Left cardiac atrium (tissue), 4 donors: Measurements from ENCODE around the gene CYP4V2. TPM values are rescaled to one million over a fixed set of nuclear protein-coding genes. Genes with fewer than 3 reads are reported as not detected.

Experiments
- ATAC-seq, 2 donors: fragments of 200-7000 bp; cut with Tn5 transposase; one replicate each; pipeline ENCODE4 v1.9.1; 2020; ENCODE audit warnings: mild to moderate bottlenecking in 2 of 2, moderate library complexity in 2 of 2
- DNase-seq: peaks from one replicate; pipeline ENCODE4 v3.0.0-alpha.2; 2020
- intact Hi-C, 2 donors: fragments of 100-400 bp; cut with DNase I; formaldehyde crosslinking; loops; one replicate each; pipeline versions ENCODE4 v1.14.1 to v1.15.1; 2022 to 2023
- long read RNA-seq: library from polyadenylated mRNA; unstranded; transcript quantifications from one replicate; pipeline ENCODE4 v2.0.0, GENCODE V29; 2021
- total RNA-seq, 2 donors: library from RNA; stranded (reverse); fragmentation: NEBNext Ultra II Directional; extraction: Animal tissue kit (Norgen Biotek cat#: 25700); gene quantifications; one replicate each; pipeline ENCODE4 v1.2.1, GENCODE V29; 2021
- donor health status: DM: no; HTN: yes; CAD: no.
- donor health status: DM: no; HTN: yes; CAD: no; lungs with severe emphysema.
- donor health status: DM: yes; HTN: yes; CAD: no.
- donor health status: Dilated cardiomyopathy.

CYP4V2 gene
- total RNA-seq = 10 to 100 TPM; 26.6 to 32.7 TPM
- long read RNA-seq, partial matches to known transcripts = 3 of 5 reads
- long read RNA-seq, other reads (novel, unspliced or antisense) = 2 of 5 reads

DNA sequence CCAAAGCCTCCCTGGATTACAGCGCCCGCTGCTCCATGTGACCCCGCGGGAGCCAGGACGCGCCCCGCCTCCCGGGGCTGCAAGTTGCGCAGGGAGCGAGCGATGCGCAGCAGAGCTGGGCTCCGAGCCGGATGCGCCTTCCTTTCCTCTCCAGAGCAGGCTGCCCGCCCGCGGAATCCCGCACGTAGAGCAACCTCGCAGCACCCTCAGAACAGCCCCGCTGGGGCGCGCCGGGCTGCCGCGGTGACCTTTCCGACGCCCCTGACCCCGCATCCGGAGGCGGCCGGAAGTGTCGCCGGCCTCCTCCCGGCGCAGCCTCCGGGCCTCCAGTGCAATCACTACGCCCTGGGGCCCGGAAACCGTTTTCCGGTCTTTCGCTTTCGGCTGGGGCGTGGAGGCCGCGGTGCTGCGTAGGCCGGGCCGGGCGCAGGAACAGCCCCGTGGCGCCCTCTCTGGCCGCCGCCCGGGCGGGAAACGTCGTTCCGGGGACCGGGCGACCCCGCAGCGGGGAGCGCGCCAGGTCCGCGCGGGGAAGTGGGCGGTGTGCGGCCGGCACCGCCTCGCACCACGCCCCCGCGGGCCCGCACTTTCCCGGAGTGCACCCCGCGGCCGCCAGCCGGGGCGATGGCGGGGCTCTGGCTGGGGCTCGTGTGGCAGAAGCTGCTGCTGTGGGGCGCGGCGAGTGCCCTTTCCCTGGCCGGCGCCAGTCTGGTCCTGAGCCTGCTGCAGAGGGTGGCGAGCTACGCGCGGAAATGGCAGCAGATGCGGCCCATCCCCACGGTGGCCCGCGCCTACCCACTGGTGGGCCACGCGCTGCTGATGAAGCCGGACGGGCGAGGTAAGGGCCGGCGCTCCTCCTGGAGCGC is at the start of gene CYP4V2:
Gene CYP4V2 (plus strand): TSS at position 368 of the 866 bp plus-strand sequence. CDS start 257 bp downstream, at position 625.
- peak; percentile 87 to 91 for ATAC-seq
- intact Hi-C loops = loop anchor here in 1 of 2 donors (5.0 kb wide), 1 partner anchor 44 kb away; no protein-coding TSS in a partner anchor

DNA sequence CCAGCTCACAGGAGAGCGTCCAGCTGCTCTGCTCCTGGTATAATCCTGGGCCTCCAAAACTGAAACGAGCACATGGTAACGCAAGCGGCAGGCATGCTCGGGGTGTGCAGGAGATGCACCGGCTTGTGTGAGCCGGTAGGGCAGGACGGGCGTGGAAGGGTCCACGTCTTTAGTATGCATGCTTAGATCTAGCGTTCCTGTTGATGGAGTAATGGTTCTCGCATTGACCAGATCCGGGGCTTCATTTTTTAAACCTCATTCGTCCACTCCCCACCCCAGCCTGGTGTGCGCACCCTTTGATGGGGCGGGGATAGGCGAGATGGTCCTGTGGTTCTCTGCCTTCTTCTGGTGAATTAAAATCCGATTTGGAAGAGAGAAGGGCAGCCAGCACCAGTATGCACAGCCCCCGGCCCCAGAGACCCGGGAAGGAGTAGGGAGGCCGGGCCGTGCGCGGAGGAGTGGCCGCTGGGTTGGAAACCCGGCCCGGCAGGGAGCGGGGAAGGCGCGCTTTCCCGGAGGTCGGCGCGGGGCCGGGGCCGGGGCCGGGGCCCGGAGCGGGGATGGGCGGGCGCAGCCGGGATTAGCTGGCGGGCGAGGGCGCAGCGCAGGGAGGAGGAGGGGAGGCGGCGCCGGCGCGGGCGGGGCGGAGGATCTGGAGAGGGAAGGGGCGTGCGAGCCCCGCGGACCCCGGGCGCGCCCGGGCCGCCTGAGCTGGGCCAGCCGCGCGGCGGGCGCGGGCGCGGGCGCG is 47.0 kb upstream of the CYP4V2 start:
- ATAC-seq (peak; percentile 88 to 89), DNase-seq (peak; percentile 67)
- intact Hi-C loops = no loop called here

More for the DNA sequence above, at the start of gene CYP4V2:
- DNase-seq = peak; percentile 85

- intact Hi-C loops = loop anchor here in 1 of 2 donors (5.0 kb wide), 1 partner anchor 47 kb away; the partner anchor contains the start of gene CYP4V2
- ATAC-seq (peak; percentile 66 to 77), DNase-seq (peak; percentile 65)
Observed at GRCh38 chr4:186144946-186145569, 46.3 kb upstream of the CYP4V2 start.

- no peak for DNase-seq
- intact Hi-C loops = loop anchor here in 1 of 2 donors (5.0 kb wide), 1 partner anchor 46 kb away; the partner anchor contains the start of gene CYP4V2
- ATAC-seq = no peak
Observed at GRCh38 chr4:186146458-186146857, 44.9 kb upstream of the CYP4V2 start.

GRCh38 chr4:186148336-186148975 is 42.9 kb upstream of the CYP4V2 start:
- ATAC-seq (no peak), DNase-seq (no peak)
- intact Hi-C loops = loop anchor here in 1 of 2 donors (5.0 kb wide), 1 partner anchor 44 kb away; the partner anchor contains the start of gene CYP4V2

DNA sequence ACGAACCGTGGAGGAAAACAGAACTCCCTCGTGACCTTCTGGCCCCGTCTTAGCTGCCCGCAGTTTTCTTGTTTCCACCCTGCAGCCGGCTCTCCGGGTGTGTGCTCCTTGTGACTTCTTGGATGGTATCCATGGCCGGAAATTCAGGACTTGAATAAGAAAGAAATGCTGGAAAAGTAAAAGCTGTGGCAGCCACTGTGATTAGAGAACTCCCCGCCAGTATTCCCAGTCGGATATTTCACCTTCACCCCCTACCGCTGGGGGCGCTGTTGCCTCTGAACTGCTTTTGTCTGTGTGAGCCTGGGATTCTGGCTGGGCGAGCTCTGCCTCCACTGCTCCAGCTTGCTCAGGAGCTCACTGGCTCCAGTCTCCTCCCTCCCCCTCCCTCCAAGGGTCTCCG is 41.5 kb upstream of the CYP4V2 start:
- DNase-seq (peak; percentile 82), ATAC-seq (peak; percentile 41 to 50)
- intact Hi-C loops = loop anchor here in 1 of 2 donors (5.0 to 10.0 kb wide), 2 partner anchors 42 to 435 kb away; partner anchors contain the start of gene CYP4V2

DNA sequence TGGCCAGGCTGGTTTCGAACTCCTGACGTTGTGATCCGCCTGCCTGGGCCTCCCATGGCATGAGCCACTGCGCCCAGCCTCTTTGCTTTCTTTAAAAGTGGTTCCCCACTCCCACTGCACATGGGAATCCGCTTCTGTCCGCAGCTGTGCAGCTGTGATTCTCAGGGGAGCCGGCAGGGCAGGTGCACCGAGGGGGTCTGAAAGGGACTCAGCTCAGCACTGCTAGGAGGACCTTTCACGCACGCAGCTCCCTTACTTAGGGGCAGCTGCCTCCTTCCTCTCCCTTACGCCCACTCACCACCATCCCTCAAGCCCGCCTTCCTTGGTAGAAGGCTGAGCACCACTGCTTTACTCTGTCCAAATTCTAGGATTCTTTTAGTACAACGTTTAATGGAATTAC is 40.4 kb upstream of the CYP4V2 start:
- intact Hi-C loops = loop anchor here in 1 of 2 donors (10.0 kb wide), 1 partner anchor 434 kb away; no protein-coding TSS in a partner anchor
- ATAC-seq = no peak
- no peak for DNase-seq

- DNase-seq (no peak), ATAC-seq (no peak)
- intact Hi-C loops = loop anchor here in 1 of 2 donors (10.0 kb wide), 1 partner anchor 433 kb away; no protein-coding TSS in a partner anchor
Observed at GRCh38 chr4:186151499-186151898, 39.9 kb upstream of the CYP4V2 start.

- no peak for ATAC-seq
Observed at GRCh38 chr4:186158021-186158813, 33.1 kb upstream of the CYP4V2 start.

DNA sequence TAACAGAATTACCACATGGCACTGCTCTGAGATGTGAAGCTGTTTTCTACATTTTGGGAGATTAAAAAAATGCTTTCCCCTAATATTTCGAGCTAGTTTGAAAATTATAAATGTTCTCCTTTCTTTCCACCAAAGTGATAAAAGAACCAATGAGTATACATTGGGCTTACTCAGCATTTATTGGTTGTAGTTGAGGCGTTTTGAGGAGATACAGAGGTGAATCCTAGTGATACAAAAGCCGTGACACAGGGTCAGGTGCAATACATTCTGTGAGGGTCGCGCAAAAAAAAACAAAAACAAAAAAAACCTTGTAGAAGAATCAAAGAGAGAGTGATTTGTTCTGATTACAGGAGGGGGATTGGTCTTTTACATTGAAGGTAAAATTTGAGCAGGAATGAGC is 32.4 kb upstream of the CYP4V2 start:
- DNase-seq = no peak
- no peak for ATAC-seq
- intact Hi-C loops = loop anchor here in 1 of 2 donors (10.0 kb wide), 1 partner anchor 426 kb away; no protein-coding TSS in a partner anchor

More at GRCh38 chr4:186158021-186158813, 33.1 kb upstream of the CYP4V2 start:
- intact Hi-C loops = loop anchor here in 1 of 2 donors (10.0 kb wide), 1 partner anchor 427 kb away; no protein-coding TSS in a partner anchor
- DNase-seq = no peak

DNA sequence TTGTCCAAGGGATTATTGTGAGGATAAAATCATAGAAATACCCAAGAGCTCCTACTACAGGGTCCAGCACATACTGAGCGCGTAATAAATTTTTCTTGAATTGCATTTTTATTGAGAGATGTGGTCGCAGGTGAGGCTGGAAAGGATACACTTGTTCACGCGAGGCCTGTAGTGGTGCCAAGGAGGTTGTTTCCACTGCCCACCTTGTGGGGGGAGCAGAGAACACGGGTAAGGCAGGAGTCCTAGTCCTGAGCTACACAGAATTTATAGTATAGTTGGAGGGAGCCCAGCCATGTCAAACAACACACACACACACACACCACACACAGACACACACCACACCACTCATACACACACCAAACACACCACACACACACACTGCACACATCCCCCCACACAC is 31.8 kb upstream of the CYP4V2 start:
- ATAC-seq = no peak
- intact Hi-C loops = loop anchor here in 1 of 2 donors (10.0 kb wide), 1 partner anchor 425 kb away; no protein-coding TSS in a partner anchor
- DNase-seq = no peak

DNA sequence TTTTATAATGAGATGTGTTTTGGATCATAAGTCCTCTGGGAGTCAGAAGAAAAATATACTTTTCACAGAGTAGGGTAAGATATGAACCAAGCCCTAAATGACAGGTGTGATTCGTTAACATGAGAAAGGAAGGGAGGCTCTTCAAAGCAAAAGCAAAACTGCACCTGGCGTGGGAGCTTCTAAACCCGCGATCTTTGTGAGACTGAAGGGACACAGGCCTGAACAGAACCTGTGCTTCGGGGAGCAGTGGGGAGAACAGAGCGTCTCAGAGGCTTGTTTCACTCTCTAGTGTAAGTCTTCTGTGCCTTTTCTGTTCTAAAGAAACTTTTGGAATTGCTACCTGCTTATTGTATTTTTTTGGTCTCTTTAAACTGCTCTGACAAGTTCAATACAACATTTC is 30.2 kb upstream of the CYP4V2 start:
- ATAC-seq (no peak), DNase-seq (no peak)
- intact Hi-C loops = no loop called here

- ATAC-seq (no peak), DNase-seq (no peak)
- intact Hi-C loops = no loop called here
Observed at GRCh38 chr4:186166852-186167512, 24.4 kb upstream of the CYP4V2 start.

DNA sequence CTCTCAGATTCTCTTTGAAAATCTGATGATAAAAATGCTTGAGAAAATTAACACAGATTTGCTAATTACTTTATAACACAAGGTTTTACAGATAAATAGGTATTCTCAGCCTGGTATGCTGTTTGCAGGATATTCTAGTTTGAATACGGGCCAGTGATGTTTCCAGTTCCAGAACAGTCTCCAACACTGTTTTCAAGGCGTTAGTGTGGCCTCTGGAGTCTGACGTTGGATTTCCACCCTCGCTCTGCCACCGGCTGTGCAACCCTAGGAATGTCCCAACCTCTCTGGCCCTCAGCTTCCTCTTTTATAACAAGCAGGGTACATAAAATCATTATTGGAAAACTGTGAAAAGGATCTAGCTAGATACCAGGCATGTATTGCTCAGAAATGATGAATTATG is 23.8 kb upstream of the CYP4V2 start:
- DNase-seq (no peak), ATAC-seq (no peak)
- intact Hi-C loops = no loop called here

DNA sequence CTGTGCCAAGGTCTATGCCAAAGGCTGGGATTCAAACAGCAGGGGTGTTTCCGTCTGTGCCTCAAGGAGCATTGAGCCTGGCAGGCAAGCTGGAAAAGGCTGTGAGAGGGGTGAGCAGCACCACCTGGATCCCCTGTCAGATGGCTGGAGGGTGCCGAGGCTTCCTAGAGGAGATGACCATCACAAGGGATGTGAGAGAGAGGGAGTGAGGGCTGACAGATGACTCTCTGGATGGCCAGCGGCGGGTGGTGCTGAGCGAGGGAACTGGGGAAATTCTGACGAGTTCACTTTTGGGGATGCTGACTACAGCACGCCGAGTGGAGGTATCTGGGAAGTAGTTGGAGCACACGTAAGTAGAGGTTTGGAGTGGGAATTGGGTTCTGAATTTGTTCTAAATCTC is 22.6 kb upstream of the CYP4V2 start:
- intact Hi-C loops = no loop called here
- no peak for DNase-seq
- ATAC-seq = no peak

DNA sequence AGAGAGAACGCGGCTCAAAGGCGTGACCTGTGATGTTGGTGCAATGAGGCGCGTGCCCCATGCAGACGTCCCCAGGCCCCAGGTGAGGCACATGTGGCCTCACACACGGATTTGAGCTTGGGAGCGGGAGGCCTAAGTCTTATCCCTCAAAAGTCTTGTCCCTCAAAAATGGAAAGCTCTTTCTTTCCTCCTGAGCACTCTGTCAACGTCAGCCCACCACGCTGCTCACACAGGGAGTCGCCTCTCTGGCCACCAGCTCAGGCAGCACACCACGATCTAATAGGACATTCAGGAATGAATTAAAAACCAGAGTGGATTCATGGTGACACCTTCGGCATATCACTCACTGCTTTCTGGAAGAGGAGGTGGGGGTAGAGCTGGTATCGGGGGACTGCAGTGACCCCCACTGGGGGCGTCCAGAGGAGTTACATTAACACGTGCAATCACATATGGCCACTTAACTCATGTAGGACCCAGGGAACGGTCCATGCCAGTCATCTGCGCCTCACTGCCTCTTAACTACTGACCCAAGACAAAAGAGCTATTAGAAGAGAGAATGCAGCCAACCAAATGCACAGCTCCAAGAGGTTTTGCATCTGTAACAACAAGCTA is 21.9 kb upstream of the CYP4V2 start:
- DNase-seq = no peak
- ATAC-seq = no peak
- intact Hi-C loops = no loop called here
